ENCODE results near the gene PSMC3IP. TPM values are rescaled to one million over a fixed set of nuclear protein-coding genes. Genes with fewer than 3 reads are reported as not detected.

Gene PSMC3IP
- total RNA-seq, 2 donors from 2014 or later: 2.1 TPM; not detected in 1

DNA sequence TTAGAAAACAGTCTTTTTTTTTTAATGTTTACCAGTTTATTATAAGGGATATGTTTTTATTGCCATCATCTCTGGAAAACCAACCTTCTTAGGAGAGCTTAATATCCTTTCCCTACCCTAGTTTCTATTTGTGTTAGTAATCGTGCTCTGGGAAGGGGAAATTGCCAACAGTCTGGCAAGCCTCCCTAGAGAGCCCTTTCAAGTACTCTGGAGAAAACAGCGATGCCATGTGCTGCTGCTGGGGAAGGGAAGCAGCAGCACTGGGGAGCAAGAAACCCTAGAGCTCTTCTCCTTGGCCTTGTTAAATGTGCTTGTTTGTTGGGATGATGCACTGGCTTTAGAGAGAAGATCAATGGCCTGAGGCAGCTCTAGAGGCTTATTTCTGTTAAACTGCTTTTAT lies 21.4 kb upstream of the PSMC3IP start:
- H3K4me1 ChIP-seq: peaks cover 5% of the 10 kb centered on the region
- no peaks in the 10 kb centered on the region for H3K36me3 ChIP-seq (replicated peaks in 1 of 2; ENCODE audit: insufficient read depth in 1 of 2, low read depth in 2 of 2)
- TF ChIP-seq, protein P1, sequence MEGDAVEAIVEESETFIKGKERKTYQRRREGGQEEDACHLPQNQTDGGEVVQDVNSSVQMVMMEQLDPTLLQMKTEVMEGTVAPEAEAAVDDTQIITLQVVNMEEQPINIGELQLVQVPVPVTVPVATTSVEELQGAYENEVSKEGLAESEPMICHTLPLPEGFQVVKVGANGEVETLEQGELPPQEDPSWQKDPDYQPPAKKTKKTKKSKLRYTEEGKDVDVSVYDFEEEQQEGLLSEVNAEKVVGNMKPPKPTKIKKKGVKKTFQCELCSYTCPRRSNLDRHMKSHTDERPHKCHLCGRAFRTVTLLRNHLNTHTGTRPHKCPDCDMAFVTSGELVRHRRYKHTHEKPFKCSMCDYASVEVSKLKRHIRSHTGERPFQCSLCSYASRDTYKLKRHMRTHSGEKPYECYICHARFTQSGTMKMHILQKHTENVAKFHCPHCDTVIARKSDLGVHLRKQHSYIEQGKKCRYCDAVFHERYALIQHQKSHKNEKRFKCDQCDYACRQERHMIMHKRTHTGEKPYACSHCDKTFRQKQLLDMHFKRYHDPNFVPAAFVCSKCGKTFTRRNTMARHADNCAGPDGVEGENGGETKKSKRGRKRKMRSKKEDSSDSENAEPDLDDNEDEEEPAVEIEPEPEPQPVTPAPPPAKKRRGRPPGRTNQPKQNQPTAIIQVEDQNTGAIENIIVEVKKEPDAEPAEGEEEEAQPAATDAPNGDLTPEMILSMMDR (IDR thresholded peaks at IDR 0.05): no peak
- no peak for TF ChIP-seq POLR2A (IDR thresholded peaks at IDR 0.05)
- intact Hi-C loops (cut with DNase I): no loop called here
- no peaks in the 10 kb centered on the region for H3K9me3 ChIP-seq
- no peak for ATAC-seq
- WGBS, 2 donors: 35 to 39% methylated on average over 2 of the region's 2 CpGs
- H3K27me3 ChIP-seq: no peaks in the 10 kb centered on the region
- no peak overlapping the region for H3K4me3 ChIP-seq
- no peak overlapping the region for H3K27ac ChIP-seq
- no peak for DNase-seq

DNA sequence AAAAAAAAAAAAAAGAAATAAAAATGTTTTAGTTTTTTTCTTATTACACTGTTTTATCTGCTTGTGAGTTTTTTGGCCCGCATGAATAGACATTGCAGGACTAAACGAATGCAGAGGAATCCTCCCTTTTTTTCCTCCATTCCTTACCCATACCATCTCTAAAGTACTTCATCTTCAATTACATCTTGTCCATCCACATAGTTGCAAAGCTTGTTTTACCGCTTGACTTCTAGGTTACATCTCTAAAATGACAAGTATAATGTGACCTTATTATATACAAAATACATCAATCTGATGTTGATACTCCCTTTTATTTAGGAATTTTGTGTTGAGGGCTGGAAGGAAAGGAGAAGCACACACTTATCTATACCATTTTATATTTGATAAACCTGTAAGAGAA lies 18.9 kb upstream of the PSMC3IP start:
- H3K4me3 ChIP-seq: no peak overlapping the region
- 82% methylated on average over 3 of the region's 3 CpGs for WGBS, 2 donors

DNA sequence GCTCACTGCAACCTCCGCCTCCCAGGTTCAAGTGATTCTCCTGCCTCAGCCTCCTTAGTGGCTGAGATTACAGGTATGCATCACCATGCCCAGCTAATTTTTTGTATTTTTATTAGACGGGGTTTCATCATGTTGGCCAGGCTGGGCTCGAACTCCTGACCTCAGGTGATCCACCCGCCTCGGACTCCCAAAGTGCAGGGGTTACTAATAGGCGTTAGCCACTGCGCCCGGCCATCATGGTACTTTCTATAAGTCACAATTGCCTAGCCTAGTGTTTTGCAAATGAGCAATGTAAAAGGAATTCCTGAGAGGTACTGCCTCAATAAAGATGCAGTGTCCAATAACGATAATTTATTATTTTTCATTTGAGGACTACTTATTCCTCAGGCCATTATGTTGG lies 13.9 kb upstream of the PSMC3IP start:
- Histone ChIP-seq H3K27ac (no peak overlapping the region), H3K36me3 (replicated peaks in 1 of 2; ENCODE audit: insufficient read depth in 1 of 2, low read depth in 2 of 2) (peaks cover 0 to 24% of the 10 kb centered on the region in 2 donors), H3K4me3 (no peak overlapping the region), H3K9me3 (no peaks in the 10 kb centered on the region), H3K4me1 (no peaks in the 10 kb centered on the region), H3K27me3 (no peaks in the 10 kb centered on the region)
- intact Hi-C loops (cut with DNase I): no loop called here
- DNase-seq (no peak), ATAC-seq (no peak)
- TF ChIP-seq, protein P1 (IDR thresholded peaks at IDR 0.05): no peak
- TF ChIP-seq POLR2A (IDR thresholded peaks at IDR 0.05): no peak
- 88 to 91% methylated on average over 9 of the region's 9 CpGs for WGBS, 2 donors

More for the DNA sequence above, 18.9 kb upstream of the PSMC3IP start:
- Histone ChIP-seq H3K9me3 (no peaks in the 10 kb centered on the region), H3K36me3 (replicated peaks in 1 of 2; ENCODE audit: insufficient read depth in 1 of 2, low read depth in 2 of 2) (no peaks in the 10 kb centered on the region), H3K27me3 (no peaks in the 10 kb centered on the region), H3K4me1 (peaks cover 5% of the 10 kb centered on the region), H3K27ac (no peak overlapping the region)
- TF ChIP-seq POLR2A (IDR thresholded peaks at IDR 0.05): no peak
- TF ChIP-seq, protein P1 (IDR thresholded peaks at IDR 0.05): no peak
- ATAC-seq (no peak), DNase-seq (no peak)
- intact Hi-C loops (cut with DNase I): no loop called here

DNA sequence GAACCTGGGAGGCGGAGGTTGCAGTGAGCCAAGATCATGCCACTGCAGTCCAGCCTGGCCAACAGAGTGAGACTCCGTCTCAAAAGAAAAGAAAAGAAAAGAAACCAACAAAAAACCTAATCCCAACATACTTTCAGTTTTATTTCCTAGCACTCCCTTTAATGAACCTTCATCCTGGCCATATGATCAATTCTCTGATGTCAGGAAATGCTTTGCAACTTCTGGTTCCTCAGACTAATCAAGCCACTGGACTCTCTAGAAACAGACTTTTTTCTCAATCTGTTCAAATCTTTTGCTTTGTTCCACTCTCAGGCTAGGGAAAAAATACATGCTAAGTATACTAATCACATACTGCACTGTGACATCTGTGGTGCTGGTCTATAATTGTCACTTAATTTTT lies 13.4 kb upstream of the PSMC3IP start:
- no peak for DNase-seq
- Histone ChIP-seq H3K4me1 (peaks cover 4% of the 10 kb centered on the region), H3K4me3 (no peak overlapping the region), H3K36me3 (replicated peaks in 1 of 2; ENCODE audit: insufficient read depth in 1 of 2, low read depth in 2 of 2) (peaks cover 0 to 25% of the 10 kb centered on the region in 2 donors), H3K9me3 (no peaks in the 10 kb centered on the region), H3K27ac (no peak overlapping the region), H3K27me3 (no peaks in the 10 kb centered on the region)
- TF ChIP-seq POLR2A (IDR thresholded peaks at IDR 0.05): no peak
- TF ChIP-seq, protein P1 (IDR thresholded peaks at IDR 0.05): no peak
- ATAC-seq: no peak
- intact Hi-C loops (cut with DNase I): no loop called here
- WGBS, 2 donors: 94 to 97% methylated on average over 2 of the region's 2 CpGs

DNA sequence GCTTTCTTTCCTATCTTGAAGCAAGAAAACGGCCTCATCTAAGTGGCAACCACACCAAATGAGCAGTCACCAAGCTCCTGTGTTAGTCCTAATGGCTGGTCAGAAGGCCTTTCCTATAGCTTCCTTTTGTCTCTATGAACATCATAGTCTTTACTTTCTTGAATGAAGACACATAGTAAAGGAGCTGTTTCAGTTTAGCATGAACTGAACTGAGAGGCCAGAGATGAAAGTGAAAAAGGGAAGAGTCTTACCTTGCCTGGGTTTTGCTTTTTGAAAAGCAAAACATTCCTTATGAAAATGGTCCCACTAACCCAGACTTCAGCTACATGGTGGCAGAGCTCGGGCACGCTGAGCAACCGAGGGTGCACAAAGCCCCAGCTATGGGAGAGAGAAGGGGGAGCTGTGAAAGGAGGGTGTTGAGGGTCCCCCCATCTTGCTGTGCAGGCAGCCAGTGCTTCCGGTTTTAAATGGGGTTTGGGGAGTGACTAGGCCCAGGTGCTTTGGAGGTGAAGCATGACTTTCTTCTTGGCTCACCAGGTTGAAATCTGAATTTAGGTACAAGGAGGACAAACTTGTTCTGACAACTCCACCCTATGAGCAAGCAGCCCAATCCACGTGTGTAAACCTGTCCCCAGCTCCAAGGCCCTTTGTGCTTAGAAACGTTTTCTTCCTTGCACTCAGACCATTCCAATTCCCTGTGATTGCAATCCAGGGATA lies 9.1 kb upstream of the PSMC3IP start:
- DNase-seq (no peak), ATAC-seq (no peak)
- H3K9me3 ChIP-seq: no peaks in the 10 kb centered on the region
- peak overlapping the region in 1 of 4 donors; percentile 1 for H3K27ac ChIP-seq
- no peaks in the 10 kb centered on the region for H3K27me3 ChIP-seq
- WGBS, 2 donors: 77 to 83% methylated on average over 7 of the region's 7 CpGs
- H3K36me3 ChIP-seq (replicated peaks in 1 of 2; ENCODE audit: insufficient read depth in 1 of 2, low read depth in 2 of 2): peaks cover 18 to 51% of the 10 kb centered on the region in 2 donors
- TF ChIP-seq, protein P1 (IDR thresholded peaks at IDR 0.05): no peak
- no peak for TF ChIP-seq POLR2A (IDR thresholded peaks at IDR 0.05)
- H3K4me3 ChIP-seq: no peak overlapping the region
- intact Hi-C loops (cut with DNase I): no loop called here
- H3K4me1 ChIP-seq: peaks cover 14% of the 10 kb centered on the region

Measured in body of pancreas (tissue), 4 donors.